Liver (tissue), 9 donors: ENCODE data around the gene CUEDC1. TPM values are rescaled to one million over a fixed set of nuclear protein-coding genes. Genes with fewer than 3 reads are reported as not detected.

Source experiments
- DNase-seq: peaks from one replicate; pipeline ENCODE4 v3.0.0-alpha.2; 2017; ENCODE audit warnings: low spot score
- H3K27ac ChIP-seq, 2 donors: one replicate each; pipeline ENCODE4 v1.7.0; 2013; ENCODE audit warnings: inconsistent platforms in 2 of 2, low read length in 2 of 2, control low read depth in 1 of 2, low read depth in 1 of 2, mild to moderate bottlenecking in 1 of 2
- H3K27me3 ChIP-seq, 4 donors: one replicate each; pipeline versions ENCODE4 v1.6.1 to v1.7.0; 2013; ENCODE audit warnings: low read length in 3 of 4, inconsistent platforms in 1 of 4, mild to moderate bottlenecking in 1 of 4, moderate library complexity in 1 of 4; ENCODE audit not compliant: control insufficient read depth in 4 of 4, insufficient read depth in 4 of 4
- H3K36me3 ChIP-seq, 4 donors: one replicate each; pipeline versions ENCODE4 v1.6.1 to v1.7.0; 2013; ENCODE audit warnings: low read length in 3 of 4, mild to moderate bottlenecking in 3 of 4, low read depth in 1 of 4, moderate library complexity in 1 of 4; ENCODE audit not compliant: control insufficient read depth in 4 of 4, insufficient read depth in 3 of 4
- H3K4me1 ChIP-seq, 4 donors: one replicate each; pipeline versions ENCODE4 v1.6.1 to v1.7.0; 2013; ENCODE audit warnings: low read length in 3 of 4, mild to moderate bottlenecking in 3 of 4, moderate library complexity in 1 of 4; ENCODE audit not compliant: control insufficient read depth in 4 of 4, insufficient read depth in 4 of 4
- H3K4me3 ChIP-seq, 3 donors: one replicate each; pipeline versions ENCODE4 v1.6.1 to v1.7.0; 2013; ENCODE audit warnings: low read length in 3 of 3, control low read depth in 1 of 3, low read depth in 1 of 3, mild to moderate bottlenecking in 1 of 3
- H3K9ac ChIP-seq, 2 donors: one replicate each; pipeline ENCODE4 v1.7.0; 2013; ENCODE audit warnings: low read length in 2 of 2, mild to moderate bottlenecking in 2 of 2, moderate library complexity in 2 of 2, control low read depth in 1 of 2, low read depth in 1 of 2
- H3K9me3 ChIP-seq, 4 donors: one replicate each; pipeline versions ENCODE4 v1.6.1 to v1.7.0; 2013; ENCODE audit warnings: low read length in 3 of 4; ENCODE audit not compliant: control insufficient read depth in 4 of 4
- EGR1 ChIP-seq, 2 donors: IDR thresholded peaks; 2 replicates each; pipeline ENCODE4 v1.6.1; 2016 to 2018; ENCODE audit warnings: antibody characterized with exemption in 2 of 2, low read depth in 2 of 2
- FOXA1 ChIP-seq: IDR thresholded peaks from 2 replicates; pipeline ENCODE4 v1.6.1; 2016; ENCODE audit warnings: antibody characterized with exemption
- FOXA2 ChIP-seq: IDR thresholded peaks from 2 replicates; pipeline ENCODE4 v1.6.1; 2016; ENCODE audit warnings: antibody characterized with exemption
- GABPA ChIP-seq, 2 donors: IDR thresholded peaks in 1 of 2; conservative IDR thresholded peaks in 1 of 2; 2 replicates each; pipeline ENCODE4 v1.6.1; 2016; ENCODE audit warnings: antibody characterized with exemption in 2 of 2, mild to moderate bottlenecking in 1 of 2, moderate library complexity in 1 of 2
- HNF4A ChIP-seq, 2 donors: conservative IDR thresholded peaks; 2 replicates each; pipeline ENCODE4 v1.6.1; 2016; ENCODE audit warnings: antibody characterized with exemption in 2 of 2, mild to moderate bottlenecking in 2 of 2
- HNF4G ChIP-seq: IDR thresholded peaks from 2 replicates; pipeline ENCODE4 v1.6.1; 2016; ENCODE audit warnings: antibody characterized with exemption
- JUND ChIP-seq, 2 donors: IDR thresholded peaks; 2 replicates each; pipeline ENCODE4 v1.6.1; 2016; ENCODE audit warnings: antibody characterized with exemption in 2 of 2
- NR2F2 ChIP-seq: IDR thresholded peaks from 2 replicates; pipeline ENCODE4 v1.6.1; 2016; ENCODE audit warnings: antibody characterized with exemption
- RAD21 ChIP-seq, 2 donors: IDR thresholded peaks; 2 replicates each; pipeline ENCODE4 v1.6.1; 2016; ENCODE audit warnings: antibody characterized with exemption in 2 of 2, mild to moderate bottlenecking in 2 of 2
- RXRA ChIP-seq, 2 donors: IDR thresholded peaks; 2 replicates each; pipeline ENCODE4 v1.6.1; 2017 to 2018; ENCODE audit warnings: antibody characterized with exemption in 2 of 2, mild to moderate bottlenecking in 1 of 2
- SP1 ChIP-seq: IDR thresholded peaks from 2 replicates; pipeline ENCODE4 v1.6.1; 2018; ENCODE audit warnings: antibody characterized with exemption, mild to moderate bottlenecking
- TAF1 ChIP-seq: conservative IDR thresholded peaks from 2 replicates; pipeline ENCODE4 v1.6.1; 2016; ENCODE audit warnings: antibody characterized with exemption, mild to moderate bottlenecking
- YY1 ChIP-seq: IDR thresholded peaks from 2 replicates; pipeline ENCODE4 v1.6.1; 2016; ENCODE audit warnings: antibody characterized with exemption, mild to moderate bottlenecking
- WGBS: extraction: QIAGEN DNeasy Blood & Tissue Kit; methylation state at CpG from one replicate; pipeline ENCODE4 v1.1.7; 2013; 5-methylcytosine and 5-hydroxymethylcytosine counted together
- polyA plus RNA-seq, 2 donors: library from polyadenylated mRNA; stranded (reverse) in 1 of 2; unstranded in 1 of 2; fragments of 200-250 nt in 1 of 2; fragments of >200 nt in 1 of 2; fragmentation: Nextera tagmentation in 1 of 2; extraction: Ambion mirVana in 1 of 2; gene quantifications; one replicate each; pipeline versions ENCODE4 v1.2.1 to v1.2.3, GENCODE V29; 2013 to 2015
- total RNA-seq, 2 donors: library from RNA; depleted of rRNA; stranded (reverse); fragments of >200 nt; gene quantifications; one replicate each; pipeline ENCODE4 v1.2.3, GENCODE V29; 2014
- TF ChIP-seq, protein P1 (sequence below): IDR thresholded peaks from 2 replicates; pipeline ENCODE4 v1.6.1; 2016; ENCODE audit warnings: antibody characterized with exemption
- TF ChIP-seq, protein P2 (sequence below): IDR thresholded peaks from 2 replicates; pipeline ENCODE4 v1.6.1; 2016; ENCODE audit warnings: antibody characterized with exemption
- TF ChIP-seq, protein P3 (sequence below): IDR thresholded peaks from 2 replicates; pipeline ENCODE4 v1.6.1; 2016; ENCODE audit warnings: antibody characterized with exemption, mild to moderate bottlenecking
- TF ChIP-seq, protein P4 (sequence below): fragments of 150-350 bp; IDR thresholded peaks from 2 replicates; pipeline ENCODE4 v1.5.1; 2017; ENCODE audit warnings: improper control_type of control experiment, low read depth, low read length; ENCODE audit not compliant: missing input control
- TF ChIP-seq, protein P5 (sequence below): IDR thresholded peaks from 2 replicates; pipeline ENCODE4 v1.6.1; 2016; ENCODE audit warnings: antibody characterized with exemption
- donor health status: healthy.
- donor health status: healthy.
- donor health status: healthy.
- donor health status: healthy.
- donor health status: healthy.

The CUEDC1 gene
- total and polyA plus RNA-seq, 4 donors: 2.6 to 4.9 (median 3.4) TPM

DNA sequence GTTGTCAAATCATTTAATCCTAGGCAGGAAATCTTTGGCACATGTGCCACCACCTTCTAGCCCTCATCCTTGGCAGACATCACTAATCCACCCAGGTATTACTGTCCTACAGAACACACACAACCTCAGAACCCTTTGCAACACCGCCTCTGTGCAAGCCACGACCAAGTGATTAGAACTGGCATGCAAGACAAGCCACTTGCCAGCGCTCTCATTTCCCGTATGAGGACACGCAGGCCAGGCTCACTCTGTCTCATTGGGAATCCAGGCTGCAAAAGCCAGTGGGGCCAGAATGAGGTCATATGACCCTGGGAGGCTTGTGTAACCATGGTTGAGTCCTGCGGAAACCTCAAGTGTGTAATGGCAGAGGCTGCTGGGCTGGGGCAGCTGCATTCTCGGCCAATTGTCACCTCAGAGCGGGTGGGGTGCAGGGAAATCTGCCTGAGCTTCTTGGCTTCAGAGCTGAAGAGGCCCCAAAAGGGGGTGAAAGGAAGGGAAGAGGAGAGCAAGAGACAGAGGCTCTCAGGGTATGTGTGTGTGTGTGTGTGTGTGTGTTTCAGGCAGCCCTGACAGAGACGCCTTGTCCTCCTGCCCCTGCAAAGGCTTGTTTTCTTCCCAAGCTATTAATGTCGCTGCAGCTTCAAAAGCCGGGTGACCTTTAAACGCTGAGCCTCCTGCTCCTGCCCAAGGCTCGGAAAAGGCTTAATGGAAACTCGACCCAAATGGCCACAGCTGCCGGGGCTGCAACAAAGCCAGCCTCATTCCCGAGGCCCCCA is 62.2 kb downstream of the CUEDC1 start:
- Histone ChIP-seq H3K27ac (peak overlapping the region; percentile 61 to 75), H3K27me3 (no peaks in the 10 kb centered on the region), H3K4me3 (no peak overlapping the region), H3K9me3 (no peaks in the 10 kb centered on the region), H3K4me1 (peaks cover 2 to 14% (median 8%) of the 10 kb centered on the region in 4 donors), H3K36me3 (no peaks in the 10 kb centered on the region), H3K9ac (no peak overlapping the region)
- WGBS: 35% methylated on average over 16 of the region's 16 CpGs
- DNase-seq: peak; percentile 55
- TF ChIP-seq FOXA2 (no peak), RXRA (IDR thresholded peaks at IDR 0.05) (peak; percentile 70 to 71), HNF4G (no peak), RAD21 (IDR thresholded peaks at IDR 0.05) (peak in 1 of 2 donors; percentile 30), FOXA1 (no peak), JUND (IDR thresholded peaks at IDR 0.05) (peak; percentile 85 to 89), GABPA (IDR thresholded peaks at IDR 0.05 in 1 of 2, conservative IDR thresholded peaks at IDR 0.05 in 1 of 2) (peak in 1 of 2 donors; percentile 44), NR2F2 (peak; percentile 91), HNF4A (conservative IDR thresholded peaks at IDR 0.05) (peak in 1 of 2 donors; percentile 52), EGR1 (IDR thresholded peaks at IDR 0.05; ENCODE audit: low read depth in 2 of 2) (no peak), TAF1 (peak; percentile 46), SP1 (peak; percentile 81), YY1 (peak; percentile 88)
- TF ChIP-seq, protein P1, sequence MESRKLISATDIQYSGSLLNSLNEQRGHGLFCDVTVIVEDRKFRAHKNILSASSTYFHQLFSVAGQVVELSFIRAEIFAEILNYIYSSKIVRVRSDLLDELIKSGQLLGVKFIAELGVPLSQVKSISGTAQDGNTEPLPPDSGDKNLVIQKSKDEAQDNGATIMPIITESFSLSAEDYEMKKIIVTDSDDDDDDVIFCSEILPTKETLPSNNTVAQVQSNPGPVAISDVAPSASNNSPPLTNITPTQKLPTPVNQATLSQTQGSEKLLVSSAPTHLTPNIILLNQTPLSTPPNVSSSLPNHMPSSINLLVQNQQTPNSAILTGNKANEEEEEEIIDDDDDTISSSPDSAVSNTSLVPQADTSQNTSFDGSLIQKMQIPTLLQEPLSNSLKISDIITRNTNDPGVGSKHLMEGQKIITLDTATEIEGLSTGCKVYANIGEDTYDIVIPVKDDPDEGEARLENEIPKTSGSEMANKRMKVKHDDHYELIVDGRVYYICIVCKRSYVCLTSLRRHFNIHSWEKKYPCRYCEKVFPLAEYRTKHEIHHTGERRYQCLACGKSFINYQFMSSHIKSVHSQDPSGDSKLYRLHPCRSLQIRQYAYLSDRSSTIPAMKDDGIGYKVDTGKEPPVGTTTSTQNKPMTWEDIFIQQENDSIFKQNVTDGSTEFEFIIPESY: no peak
- TF ChIP-seq, protein P2, sequence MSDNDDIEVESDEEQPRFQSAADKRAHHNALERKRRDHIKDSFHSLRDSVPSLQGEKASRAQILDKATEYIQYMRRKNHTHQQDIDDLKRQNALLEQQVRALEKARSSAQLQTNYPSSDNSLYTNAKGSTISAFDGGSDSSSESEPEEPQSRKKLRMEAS: peak; percentile 66
- TF ChIP-seq, protein P3, sequence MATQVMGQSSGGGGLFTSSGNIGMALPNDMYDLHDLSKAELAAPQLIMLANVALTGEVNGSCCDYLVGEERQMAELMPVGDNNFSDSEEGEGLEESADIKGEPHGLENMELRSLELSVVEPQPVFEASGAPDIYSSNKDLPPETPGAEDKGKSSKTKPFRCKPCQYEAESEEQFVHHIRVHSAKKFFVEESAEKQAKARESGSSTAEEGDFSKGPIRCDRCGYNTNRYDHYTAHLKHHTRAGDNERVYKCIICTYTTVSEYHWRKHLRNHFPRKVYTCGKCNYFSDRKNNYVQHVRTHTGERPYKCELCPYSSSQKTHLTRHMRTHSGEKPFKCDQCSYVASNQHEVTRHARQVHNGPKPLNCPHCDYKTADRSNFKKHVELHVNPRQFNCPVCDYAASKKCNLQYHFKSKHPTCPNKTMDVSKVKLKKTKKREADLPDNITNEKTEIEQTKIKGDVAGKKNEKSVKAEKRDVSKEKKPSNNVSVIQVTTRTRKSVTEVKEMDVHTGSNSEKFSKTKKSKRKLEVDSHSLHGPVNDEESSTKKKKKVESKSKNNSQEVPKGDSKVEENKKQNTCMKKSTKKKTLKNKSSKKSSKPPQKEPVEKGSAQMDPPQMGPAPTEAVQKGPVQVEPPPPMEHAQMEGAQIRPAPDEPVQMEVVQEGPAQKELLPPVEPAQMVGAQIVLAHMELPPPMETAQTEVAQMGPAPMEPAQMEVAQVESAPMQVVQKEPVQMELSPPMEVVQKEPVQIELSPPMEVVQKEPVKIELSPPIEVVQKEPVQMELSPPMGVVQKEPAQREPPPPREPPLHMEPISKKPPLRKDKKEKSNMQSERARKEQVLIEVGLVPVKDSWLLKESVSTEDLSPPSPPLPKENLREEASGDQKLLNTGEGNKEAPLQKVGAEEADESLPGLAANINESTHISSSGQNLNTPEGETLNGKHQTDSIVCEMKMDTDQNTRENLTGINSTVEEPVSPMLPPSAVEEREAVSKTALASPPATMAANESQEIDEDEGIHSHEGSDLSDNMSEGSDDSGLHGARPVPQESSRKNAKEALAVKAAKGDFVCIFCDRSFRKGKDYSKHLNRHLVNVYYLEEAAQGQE: peak; percentile 51
- TF ChIP-seq, protein P4, sequence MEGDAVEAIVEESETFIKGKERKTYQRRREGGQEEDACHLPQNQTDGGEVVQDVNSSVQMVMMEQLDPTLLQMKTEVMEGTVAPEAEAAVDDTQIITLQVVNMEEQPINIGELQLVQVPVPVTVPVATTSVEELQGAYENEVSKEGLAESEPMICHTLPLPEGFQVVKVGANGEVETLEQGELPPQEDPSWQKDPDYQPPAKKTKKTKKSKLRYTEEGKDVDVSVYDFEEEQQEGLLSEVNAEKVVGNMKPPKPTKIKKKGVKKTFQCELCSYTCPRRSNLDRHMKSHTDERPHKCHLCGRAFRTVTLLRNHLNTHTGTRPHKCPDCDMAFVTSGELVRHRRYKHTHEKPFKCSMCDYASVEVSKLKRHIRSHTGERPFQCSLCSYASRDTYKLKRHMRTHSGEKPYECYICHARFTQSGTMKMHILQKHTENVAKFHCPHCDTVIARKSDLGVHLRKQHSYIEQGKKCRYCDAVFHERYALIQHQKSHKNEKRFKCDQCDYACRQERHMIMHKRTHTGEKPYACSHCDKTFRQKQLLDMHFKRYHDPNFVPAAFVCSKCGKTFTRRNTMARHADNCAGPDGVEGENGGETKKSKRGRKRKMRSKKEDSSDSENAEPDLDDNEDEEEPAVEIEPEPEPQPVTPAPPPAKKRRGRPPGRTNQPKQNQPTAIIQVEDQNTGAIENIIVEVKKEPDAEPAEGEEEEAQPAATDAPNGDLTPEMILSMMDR: no peak
- TF ChIP-seq, protein P5, sequence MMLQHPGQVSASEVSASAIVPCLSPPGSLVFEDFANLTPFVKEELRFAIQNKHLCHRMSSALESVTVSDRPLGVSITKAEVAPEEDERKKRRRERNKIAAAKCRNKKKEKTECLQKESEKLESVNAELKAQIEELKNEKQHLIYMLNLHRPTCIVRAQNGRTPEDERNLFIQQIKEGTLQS: peak; percentile 45
